CD14-positive monocyte (primary cell): ENCODE measurements around the gene SLC6A6. TPM values are rescaled to one million over a fixed set of nuclear protein-coding genes. Genes with fewer than 3 reads are reported as not detected.

Source experiments
- DNase-seq, 3 donors: peaks; one replicate each; pipeline ENCODE4 v3.0.0-alpha.2; 2011 to 2022
- H2AFZ ChIP-seq: 2 replicates; pipeline ENCODE4 v1.6.0; 2012; ENCODE audit warnings: mild to moderate bottlenecking, low read depth, low read length, inconsistent platforms; ENCODE audit not compliant: insufficient read depth, poor library complexity, severe bottlenecking
- H3K27ac ChIP-seq, 2 donors: 1 replicate in 1 of 2; 2 replicates in 1 of 2; pipeline ENCODE4 v1.5.1; 2012 to 2013; ENCODE audit warnings: low read length in 2 of 2, control low read depth in 1 of 2, inconsistent platforms in 1 of 2, low read depth in 1 of 2, mild to moderate bottlenecking in 1 of 2
- H3K27me3 ChIP-seq, 2 donors: one replicate each; pipeline versions ENCODE4 v1.6.0 to v1.6.1; 2011 to 2013; ENCODE audit warnings: low read length in 2 of 2; ENCODE audit not compliant: control insufficient read depth in 2 of 2, insufficient read depth in 2 of 2
- H3K36me3 ChIP-seq, 2 donors: replicated peaks in 1 of 2; 1 replicate in 1 of 2; 2 replicates in 1 of 2; pipeline versions ENCODE4 v1.5.1 to v1.6.1; 2012 to 2013; ENCODE audit warnings: low read length in 2 of 2, control low read depth in 1 of 2, inconsistent platforms in 1 of 2, mild to moderate bottlenecking in 1 of 2; ENCODE audit not compliant: insufficient read depth in 2 of 2, control insufficient read depth in 1 of 2
- H3K4me1 ChIP-seq, 2 donors: 1 replicate in 1 of 2; 2 replicates in 1 of 2; pipeline versions ENCODE4 v1.5.1 to v1.6.1; 2012 to 2013; ENCODE audit warnings: low read length in 2 of 2, control low read depth in 1 of 2, inconsistent platforms in 1 of 2, mild to moderate bottlenecking in 1 of 2, moderate library complexity in 1 of 2; ENCODE audit not compliant: insufficient read depth in 2 of 2, control insufficient read depth in 1 of 2
- H3K4me2 ChIP-seq: replicated peaks from 2 replicates; pipeline ENCODE3; 2012; ENCODE audit warnings: low read length, moderate library complexity, mild to moderate bottlenecking; ENCODE audit not compliant: poor library complexity, severe bottlenecking; ENCODE audit errors: extremely low read depth
- H3K4me3 ChIP-seq, 3 experiments: fragments of 200-600 bp in 1 of 3; sonication (generic) in 1 of 3; replicated peaks in 1 of 3; 1 replicate in 2 of 3; 2 replicates in 1 of 3; pipeline ENCODE4 v1.5.1; 2011 to 2013; ENCODE audit warnings: low read length in 3 of 3, mild to moderate bottlenecking in 3 of 3, control low read depth in 2 of 3, low read depth in 2 of 3, inconsistent platforms in 1 of 3, moderate library complexity in 1 of 3
- H3K79me2 ChIP-seq: 2 replicates; pipeline ENCODE4 v1.6.0; 2012; ENCODE audit warnings: mild to moderate bottlenecking, control low read depth, inconsistent platforms, low read length, moderate library complexity; ENCODE audit not compliant: insufficient read depth
- H3K9ac ChIP-seq: 2 replicates; pipeline ENCODE4 v1.6.0; 2017; ENCODE audit warnings: low read length, mild to moderate bottlenecking; ENCODE audit not compliant: insufficient read depth, poor library complexity, severe bottlenecking
- H3K9me3 ChIP-seq, 2 donors: replicated peaks in 1 of 2; 1 replicate in 1 of 2; 2 replicates in 1 of 2; pipeline versions ENCODE4 v1.5.1 to v1.6.1; 2012 to 2013; ENCODE audit warnings: low read length in 2 of 2, control low read depth in 1 of 2; ENCODE audit not compliant: control insufficient read depth in 1 of 2, insufficient read depth in 1 of 2
- H4K20me1 ChIP-seq: 2 replicates; pipeline ENCODE4 v1.6.0; 2012; ENCODE audit warnings: mild to moderate bottlenecking, low read length, control low read depth, moderate library complexity; ENCODE audit not compliant: insufficient read depth
- H3K27ac Mint-ChIP-seq, 7 donors: one replicate each; pipeline ENCODE4 v1.8.0; 2020; ENCODE audit warnings: mild to moderate bottlenecking in 7 of 7, mixed read lengths in 7 of 7, moderate library complexity in 6 of 7, inconsistent platforms in 2 of 7
- H3K27me3 Mint-ChIP-seq, 3 donors: one replicate each; pipeline ENCODE4 v1.8.0; 2021 to 2022; ENCODE audit warnings: low read depth in 3 of 3, mild to moderate bottlenecking in 3 of 3, mixed read lengths in 3 of 3, moderate library complexity in 3 of 3, inconsistent platforms in 1 of 3
- H3K36me3 Mint-ChIP-seq, 2 donors: one replicate each; pipeline ENCODE4 v1.8.0; 2020; ENCODE audit warnings: mixed read lengths in 2 of 2, inconsistent platforms in 1 of 2, mild to moderate bottlenecking in 1 of 2
- H3K4me1 Mint-ChIP-seq: one replicate; pipeline ENCODE4 v1.8.0; 2020; ENCODE audit warnings: mild to moderate bottlenecking, mixed read lengths
- H3K4me3 Mint-ChIP-seq, 2 donors: one replicate each; pipeline ENCODE4 v1.8.0; 2020; ENCODE audit warnings: mild to moderate bottlenecking in 2 of 2, mixed read lengths in 2 of 2, moderate library complexity in 1 of 2
- H3K9me3 Mint-ChIP-seq, 7 donors: one replicate each; pipeline ENCODE4 v1.8.0; 2020 to 2022; ENCODE audit warnings: mixed read lengths in 7 of 7, mild to moderate bottlenecking in 6 of 7, moderate library complexity in 6 of 7, inconsistent platforms in 2 of 7
- CTCF ChIP-seq: fragments of 200-600 bp; IDR thresholded peaks from one replicate; pipeline ENCODE4 v1.8.0; 2022; ENCODE audit warnings: antibody characterized with exemption, mild to moderate bottlenecking
- WGBS: methylation state at CpG from one replicate; pipeline ENCODE4 v1.1.5; 2013; ENCODE audit warnings: missing lambda C conversion rate; ENCODE audit not compliant: insufficient coverage; 5-methylcytosine and 5-hydroxymethylcytosine counted together
- intact Hi-C, 2 donors: fragments of 100-400 bp; cut with micrococcal nuclease; formaldehyde crosslinking; loops; one replicate each; pipeline versions ENCODE4 v1.15.0 to v1.15.1; 2023
- polyA plus RNA-seq, 3 donors: library from polyadenylated mRNA; depleted of rRNA in 1 of 3; unstranded in 2 of 3; stranded (reverse) in 1 of 3; fragments of 300-500 nt in 2 of 3; fragments of >200 nt in 1 of 3; fragmentation: Illumina TruSeq in 2 of 3; gene quantifications; 1 replicate in 2 of 3; 2 replicates in 1 of 3; pipeline ENCODE4 v1.2.3, GENCODE V29; 2012 to 2021

The SLC6A6 gene
- polyA plus RNA-seq, 3 donors, result 18.4 to 136 (median 24.5) TPM

GRCh38 chr3:14520967-14521366 lies 118.6 kb downstream of the SLC6A6 start:
- no peaks in the 10 kb centered on the region for H3K79me2 ChIP-seq
- H3K36me3 ChIP-seq, result no peaks in the 10 kb centered on the region
- Mint-ChIP-seq H3K27me3 (peaks cover 2 to 4% (median 2%) of the 10 kb centered on the region in 3 donors), H3K36me3 (no peaks in the 10 kb centered on the region), H3K4me3 (no peak overlapping the region), H3K4me1 (no peaks in the 10 kb centered on the region), H3K27ac (no peak overlapping the region), H3K9me3 (no peaks in the 10 kb centered on the region)
- no peaks in the 10 kb centered on the region for H3K9me3 ChIP-seq
- no peaks in the 10 kb centered on the region for H4K20me1 ChIP-seq
- no peak overlapping the region for H3K4me3 ChIP-seq
- H3K27me3 ChIP-seq, result no peaks in the 10 kb centered on the region
- H3K4me2 ChIP-seq, result no peak overlapping the region
- no peak overlapping the region for H3K9ac ChIP-seq
- H3K27ac ChIP-seq, result no peak overlapping the region
- 93% methylated on average over 8 of the region's 8 CpGs for WGBS
- no peak for TF ChIP-seq CTCF
- no peaks in the 10 kb centered on the region for H3K4me1 ChIP-seq
- intact Hi-C loops, result no loop called here
- no peak overlapping the region for H2AFZ ChIP-seq
- DNase-seq, result no peak

DNA sequence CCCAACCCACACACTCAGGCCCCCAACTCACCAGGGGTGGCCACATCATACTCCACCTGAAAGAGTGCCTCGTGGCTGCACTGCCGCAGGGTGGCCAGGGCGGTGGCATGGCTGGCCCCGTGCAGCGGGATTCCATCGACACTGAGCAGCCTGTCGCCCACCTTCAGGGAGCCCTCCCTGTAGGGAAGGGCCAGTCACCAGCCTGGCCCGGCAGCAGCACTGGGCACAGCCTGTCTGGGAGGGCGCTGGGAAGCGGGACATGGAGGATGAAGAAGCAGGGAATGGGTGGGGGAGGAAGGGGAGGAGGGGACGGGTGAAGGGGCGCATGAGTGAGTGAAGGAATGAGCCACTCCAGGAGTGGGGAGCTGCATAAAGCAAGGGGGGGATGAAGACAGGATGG lies 119.2 kb downstream of the SLC6A6 start:
- DNase-seq, result no peak

More for the DNA sequence above, 119.2 kb downstream of the SLC6A6 start:
- H2AFZ ChIP-seq, result no peak overlapping the region
- H3K27ac ChIP-seq, result no peak overlapping the region
- no peak overlapping the region for H3K4me3 ChIP-seq
- intact Hi-C loops, result no loop called here
- Mint-ChIP-seq H3K4me3 (no peak overlapping the region), H3K27ac (peak overlapping the region in 1 of 7 donors; percentile 20), H3K27me3 (peaks cover 2 to 6% (median 2%) of the 10 kb centered on the region in 3 donors), H3K36me3 (no peaks in the 10 kb centered on the region), H3K9me3 (no peaks in the 10 kb centered on the region), H3K4me1 (no peaks in the 10 kb centered on the region)
- no peaks in the 10 kb centered on the region for H3K79me2 ChIP-seq
- no peaks in the 10 kb centered on the region for H3K9me3 ChIP-seq
- no peaks in the 10 kb centered on the region for H4K20me1 ChIP-seq
- no peaks in the 10 kb centered on the region for H3K36me3 ChIP-seq
- no peaks in the 10 kb centered on the region for H3K27me3 ChIP-seq
- 94% methylated on average over 10 of the region's 12 CpGs for WGBS
- TF ChIP-seq CTCF, result no peak
- no peak overlapping the region for H3K4me2 ChIP-seq
- no peaks in the 10 kb centered on the region for H3K4me1 ChIP-seq
- H3K9ac ChIP-seq, result no peak overlapping the region
